ENCODE results near the gene NYAP2. TPM values are rescaled to one million over a fixed set of nuclear protein-coding genes. Genes with fewer than 3 reads are reported as not detected.

Gene NYAP2
- total RNA-seq, 4 donors from 2014 or later, result 0.09 to 0.61 (median 0.18) TPM; not detected in 1

- H3K27me3 ChIP-seq, result no peaks in the 10 kb centered on the region
- H3K4me3 ChIP-seq, result no peak overlapping the region
- no peak overlapping the region for H3K27ac ChIP-seq
- H3K4me1 ChIP-seq, result no peaks in the 10 kb centered on the region
- intact Hi-C loops (cut with DNase I), result no loop called here
- WGBS, 2 donors, result 53 to 63% methylated on average over 3 of the region's 3 CpGs
- no peaks in the 10 kb centered on the region for H3K9me3 ChIP-seq
- no peaks in the 10 kb centered on the region for H3K36me3 ChIP-seq
- TF ChIP-seq POLR2A (IDR thresholded peaks at IDR 0.05), result no peak
- no peak for TF ChIP-seq CTCF (IDR thresholded peaks at IDR 0.05)
- DNase-seq, result no peak
Observed at GRCh38 chr2:225486236-225486635, 86.7 kb downstream of the NYAP2 start.

GRCh38 chr2:225487878-225488416 lies 88.4 kb downstream of the NYAP2 start:
- WGBS, 2 donors, result 48 to 70% methylated on average over 2 of the region's 2 CpGs
- no peaks in the 10 kb centered on the region for H3K4me1 ChIP-seq
- TF ChIP-seq CTCF (IDR thresholded peaks at IDR 0.05) (no peak), POLR2A (IDR thresholded peaks at IDR 0.05) (no peak)
- intact Hi-C loops (cut with DNase I), result no loop called here
- H3K4me3 ChIP-seq, result no peak overlapping the region
- DNase-seq, result no peak
- no peaks in the 10 kb centered on the region for H3K36me3 ChIP-seq
- H3K27ac ChIP-seq, result peak overlapping the region in 1 of 4 donors; percentile 33
- H3K9me3 ChIP-seq, result no peaks in the 10 kb centered on the region
- H3K27me3 ChIP-seq, result no peaks in the 10 kb centered on the region

GRCh38 chr2:225488743-225489142 lies 89.2 kb downstream of the NYAP2 start:
- DNase-seq, result no peak
- Histone ChIP-seq H3K4me1 (no peaks in the 10 kb centered on the region), H3K9me3 (no peaks in the 10 kb centered on the region), H3K27me3 (no peaks in the 10 kb centered on the region), H3K27ac (peak overlapping the region in 3 of 4 donors; percentile 33 to 48 (median 33)), H3K36me3 (no peaks in the 10 kb centered on the region), H3K4me3 (no peak overlapping the region)
- intact Hi-C loops (cut with DNase I), result no loop called here
- 47 to 65% methylated on average over 2 of the region's 2 CpGs for WGBS, 2 donors
- no peak for TF ChIP-seq POLR2A (IDR thresholded peaks at IDR 0.05)
- no peak for TF ChIP-seq CTCF (IDR thresholded peaks at IDR 0.05)

GRCh38 chr2:225493420-225494099 lies 94.0 kb downstream of the NYAP2 start:
- Histone ChIP-seq H3K4me1 (no peaks in the 10 kb centered on the region), H3K36me3 (no peaks in the 10 kb centered on the region), H3K4me3 (no peak overlapping the region), H3K27me3 (no peaks in the 10 kb centered on the region), H3K27ac (peak overlapping the region in 1 of 4 donors; percentile 48), H3K9me3 (no peaks in the 10 kb centered on the region)
- 75 to 81% methylated on average over 5 of the region's 5 CpGs for WGBS, 2 donors
- no peak for TF ChIP-seq POLR2A (IDR thresholded peaks at IDR 0.05)
- no peak for TF ChIP-seq CTCF (IDR thresholded peaks at IDR 0.05)
- intact Hi-C loops (cut with DNase I), result no loop called here
- DNase-seq, result no peak

GRCh38 chr2:225494100-225494459 lies 94.6 kb downstream of the NYAP2 start:
- Histone ChIP-seq H3K4me3 (no peak overlapping the region), H3K4me1 (no peaks in the 10 kb centered on the region), H3K27me3 (no peaks in the 10 kb centered on the region), H3K9me3 (no peaks in the 10 kb centered on the region), H3K36me3 (no peaks in the 10 kb centered on the region), H3K27ac (no peak overlapping the region)
- no peak for TF ChIP-seq CTCF (IDR thresholded peaks at IDR 0.05)
- intact Hi-C loops (cut with DNase I), result no loop called here
- DNase-seq, result no peak
